Fibroblast of skin of left quadriceps (primary cell): Measurements from ENCODE around the gene TRAM2.
A peak's percentile ranks its signal among the peaks of the same experiment; 100 is the strongest.

Experiments used
- DNase-seq, 2 experiments: peaks; one replicate each; pipeline ENCODE4 v3.0.0-alpha.2; 2013; ENCODE audit warnings: low read depth in 2 of 2

TRAM2 gene

GRCh38 chr6:52577022-52577777 is at the start of gene TRAM2:
Gene TRAM2, minus strand, starts transcription at chr6:52577060. Its CDS starts 145 bp downstream, at chr6:52576915.
- DNase-seq = peak; percentile 78 to 79

- no peak for DNase-seq
These were observed 46.0 kb upstream of the TRAM2 start for GRCh38 chr6:52622810-52623209.

- DNase-seq = no peak
These were observed 44.8 kb upstream of the TRAM2 start for GRCh38 chr6:52621631-52622030.

GRCh38 chr6:52620906-52621190 is 44.0 kb upstream of the TRAM2 start:
- DNase-seq = no peak

GRCh38 chr6:52620055-52620905 is 43.4 kb upstream of the TRAM2 start:
- no peak for DNase-seq

GRCh38 chr6:52617087-52617486 is 40.2 kb upstream of the TRAM2 start:
- no peak for DNase-seq

- no peak for DNase-seq
These were observed 39.3 kb upstream of the TRAM2 start for GRCh38 chr6:52616059-52616690.

GRCh38 chr6:52612336-52613054 is 35.6 kb upstream of the TRAM2 start:
- no peak for DNase-seq

GRCh38 chr6:52611833-52612232 is 35.0 kb upstream of the TRAM2 start:
- no peak for DNase-seq

- DNase-seq = no peak
These were observed 34.0 kb upstream of the TRAM2 start for GRCh38 chr6:52610745-52611355.

GRCh38 chr6:52610011-52610410 is 33.2 kb upstream of the TRAM2 start:
- DNase-seq = no peak

GRCh38 chr6:52605610-52606185 is 28.8 kb upstream of the TRAM2 start:
- DNase-seq = no peak

- no peak for DNase-seq
These were observed 26.3 kb upstream of the TRAM2 start for GRCh38 chr6:52603000-52603795.

- DNase-seq = no peak
These were observed 21.9 kb upstream of the TRAM2 start for GRCh38 chr6:52598824-52599190.

- DNase-seq = peak; percentile 63 to 64
These were observed 21.4 kb upstream of the TRAM2 start for GRCh38 chr6:52598123-52598823.

- no peak for DNase-seq
These were observed 20.9 kb upstream of the TRAM2 start for GRCh38 chr6:52597738-52598122.

GRCh38 chr6:52596371-52597028 is 19.6 kb upstream of the TRAM2 start:
- DNase-seq = no peak

- DNase-seq = no peak
These were observed 18.9 kb upstream of the TRAM2 start for GRCh38 chr6:52595796-52596130.

- DNase-seq = peak; percentile 85
These were observed 18.3 kb upstream of the TRAM2 start for GRCh38 chr6:52595000-52595795.
